HG03097 (cell line): Measurements from ENCODE around the gene ADAMTS14.

ENCODE experiments used
- ATAC-seq: cut with Tn5 transposase; IDR thresholded peaks from one replicate; pipeline ENCODE4 v1.9.1; 2021; ENCODE audit not compliant: unreplicated experiment, low FRiP score

Gene ADAMTS14

DNA sequence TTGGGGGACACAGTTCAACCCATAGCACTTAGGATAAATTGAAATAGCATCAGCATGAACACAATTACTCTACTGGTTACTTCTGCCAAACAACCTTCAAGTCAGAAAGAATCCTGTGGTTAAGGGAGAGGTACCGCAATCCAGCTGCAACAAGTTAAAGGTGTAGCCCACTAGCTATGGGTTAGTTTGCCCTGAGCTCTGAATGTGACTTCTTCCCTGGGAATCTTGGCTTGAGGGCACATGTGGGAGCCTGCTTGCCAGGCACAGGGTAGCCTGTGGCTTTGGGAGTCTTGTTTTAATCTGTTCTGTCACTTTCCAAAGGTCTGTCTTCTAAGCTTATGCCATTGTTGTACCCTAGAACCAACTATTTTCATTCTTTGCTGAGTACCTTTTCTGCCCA is 134.5 kb downstream of the ADAMTS14 start:
- ATAC-seq = no peak

DNA sequence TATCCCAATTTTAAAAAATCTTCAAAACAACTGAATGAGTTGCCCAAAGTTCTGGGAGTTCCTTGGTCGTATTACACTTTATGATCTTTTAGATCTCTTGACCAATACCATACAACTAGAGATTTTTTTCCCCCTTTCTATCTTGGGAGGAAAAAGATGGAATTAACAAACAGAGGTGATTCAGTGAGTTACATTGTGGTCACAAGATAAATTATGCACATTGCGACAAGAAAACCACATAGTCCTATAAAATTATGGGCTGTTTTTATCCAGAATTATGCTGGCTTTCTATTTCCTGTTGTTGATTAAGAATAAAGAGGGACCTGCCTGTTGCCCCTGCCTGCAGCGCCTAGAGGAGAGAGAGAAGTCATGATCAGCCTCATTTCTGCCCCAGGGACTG is 135.2 kb downstream of the ADAMTS14 start:
- ATAC-seq = no peak

DNA sequence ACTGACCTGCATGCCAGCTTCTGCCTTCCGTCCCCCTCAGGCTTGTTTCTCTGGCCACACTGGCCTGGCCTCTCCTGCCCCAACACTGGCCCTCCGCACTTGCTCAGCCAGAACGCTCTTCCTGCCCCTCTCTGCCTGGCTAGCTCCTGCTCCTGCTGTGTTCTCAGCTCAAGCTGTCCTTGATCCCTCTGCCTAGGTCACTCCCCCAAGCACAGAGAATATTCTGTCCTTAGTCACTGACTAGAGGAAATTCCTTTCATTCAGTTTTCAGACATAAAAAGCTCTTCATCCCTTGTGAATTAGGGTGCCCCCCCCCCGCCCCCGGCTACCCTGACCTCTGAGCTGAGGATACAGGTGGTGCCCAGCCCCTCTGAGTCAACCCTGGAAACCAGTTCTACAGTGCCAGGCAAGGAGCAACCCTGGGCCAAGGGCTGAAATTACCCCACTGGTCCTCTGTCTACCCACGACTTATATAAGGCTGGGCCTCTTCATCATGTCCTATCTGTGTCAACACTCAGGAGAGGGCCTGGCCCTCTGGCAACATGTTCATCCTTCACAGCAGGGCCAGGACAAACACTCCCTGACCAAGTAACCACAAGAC is 136.8 kb downstream of the ADAMTS14 start:
- no peak for ATAC-seq

DNA sequence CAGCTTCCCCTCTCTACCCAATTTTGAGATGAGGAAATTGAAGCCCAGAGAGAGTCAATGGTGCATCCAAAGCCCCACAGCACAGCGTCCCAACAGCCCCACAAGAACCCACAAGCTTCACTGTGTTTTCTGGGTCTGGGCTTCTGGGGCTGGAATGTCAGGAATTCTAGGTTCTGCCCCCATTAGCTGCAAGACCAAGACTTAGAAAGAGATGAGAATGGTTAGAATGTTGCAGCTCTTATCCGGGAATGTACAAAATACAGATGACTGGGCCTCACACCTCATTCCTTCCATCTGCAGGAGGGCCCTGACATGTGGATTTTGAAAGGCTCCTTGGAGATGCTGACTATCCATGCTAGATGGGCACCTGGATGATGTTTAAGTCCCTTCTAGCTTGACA is 137.4 kb downstream of the ADAMTS14 start:
- no peak for ATAC-seq

DNA sequence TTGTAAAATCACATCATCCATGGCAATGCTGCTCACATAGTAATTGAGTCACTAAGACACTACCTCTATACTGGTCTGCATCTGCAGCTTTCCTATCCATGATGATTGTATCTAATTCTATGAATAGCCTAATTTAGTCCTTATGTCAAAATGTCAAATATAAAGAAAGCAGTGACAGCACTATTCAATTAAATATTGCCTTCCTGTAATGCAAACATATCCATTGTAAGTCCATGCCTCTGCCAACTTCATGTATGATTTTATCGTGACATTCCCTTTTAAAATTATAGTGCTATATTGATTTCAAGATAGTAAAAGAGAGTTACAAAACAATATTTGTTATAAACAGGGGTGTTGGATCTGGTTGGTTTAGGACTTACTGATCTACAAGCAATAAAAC is 138.7 kb downstream of the ADAMTS14 start:
- no peak for ATAC-seq

DNA sequence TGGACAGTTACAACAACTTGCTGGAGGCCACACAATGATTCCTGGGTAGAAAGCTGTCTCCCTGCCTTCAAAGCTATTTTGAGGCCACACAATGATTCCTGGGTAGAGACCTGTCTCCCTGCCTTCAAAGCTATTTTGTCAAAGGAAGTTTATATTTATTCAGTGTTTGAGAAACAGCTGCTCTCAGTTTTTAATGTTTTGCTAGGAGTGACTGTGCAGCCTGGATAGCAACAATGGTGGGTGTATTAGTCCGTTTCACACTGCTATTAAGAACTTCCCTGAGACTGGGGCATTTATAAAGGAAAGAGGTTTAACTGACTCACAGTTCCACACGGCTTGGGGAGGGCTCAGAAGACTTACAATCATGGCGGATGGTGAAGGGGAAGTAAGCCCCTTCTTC is 139.6 kb downstream of the ADAMTS14 start:
- ATAC-seq = no peak
